ENCODE measurements around the gene NIM1K. TPM values are rescaled to one million over a fixed set of nuclear protein-coding genes. Genes with fewer than 3 reads are reported as not detected.

NIM1K gene
- total and polyA plus RNA-seq, 2 of the 13 experiments (the other 11 are each of a cell fraction or from before 2014, with no cell fraction given): 0.04 TPM; not detected in 1

DNA sequence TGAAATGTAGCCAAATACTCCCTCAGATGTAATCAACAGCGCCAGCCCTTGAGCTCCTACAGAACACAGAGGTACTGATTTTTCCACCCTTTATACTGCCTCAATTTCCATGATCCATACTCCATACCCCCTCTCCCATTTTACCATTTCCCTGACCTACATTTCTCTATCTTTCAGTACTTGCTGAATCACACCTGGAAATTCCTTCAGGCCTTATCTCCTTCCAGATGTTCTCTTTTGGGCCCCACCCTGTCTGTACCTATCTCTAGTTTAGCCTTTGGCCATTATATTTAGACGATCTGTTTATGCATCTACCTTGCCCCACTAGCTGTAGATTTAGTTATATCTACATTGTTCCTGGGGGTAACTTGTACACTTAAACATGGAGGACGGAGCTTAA is 5.5 kb downstream of the NIM1K start:
- no peak for ATAC-seq
- CTCF ChIA-PET (ENCODE audit: low intra/inter-chr PET ratio, low total read pairs): no interaction called here
- H3K4me2 ChIP-seq (ENCODE audit: low read depth, low read length): no peak overlapping the region
- TF ChIP-seq ARNTL (CRISPR knock-in tag; IDR thresholded peaks at IDR 0.05) (no peak), TEF (CRISPR knock-in tag; IDR thresholded peaks at IDR 0.05) (no peak), TOPORS (CRISPR knock-in tag; IDR thresholded peaks at IDR 0.05) (no peak), MYC (CRISPR knock-in tag; IDR thresholded peaks at IDR 0.05; ENCODE audit: borderline replicate concordance) (no peak), SMC3 (IDR thresholded peaks at IDR 0.05; ENCODE audit: low read length) (no peak), ZNF484 (CRISPR knock-in tag; IDR thresholded peaks at IDR 0.05; ENCODE audit: borderline replicate concordance, low read depth) (no peak), KDM4B (CRISPR knock-in tag; IDR thresholded peaks at IDR 0.05) (no peak), ZNF317 (CRISPR knock-in tag; IDR thresholded peaks at IDR 0.05) (no peak), ZSCAN21 (CRISPR knock-in tag; IDR thresholded peaks at IDR 0.05; ENCODE audit: borderline replicate concordance) (no peak), HES4 (CRISPR knock-in tag; IDR thresholded peaks at IDR 0.05; ENCODE audit: borderline replicate concordance) (no peak), PHF8 (CRISPR knock-in tag; IDR thresholded peaks at IDR 0.05) (no peak)
- TF ChIP-seq, protein P1, sequence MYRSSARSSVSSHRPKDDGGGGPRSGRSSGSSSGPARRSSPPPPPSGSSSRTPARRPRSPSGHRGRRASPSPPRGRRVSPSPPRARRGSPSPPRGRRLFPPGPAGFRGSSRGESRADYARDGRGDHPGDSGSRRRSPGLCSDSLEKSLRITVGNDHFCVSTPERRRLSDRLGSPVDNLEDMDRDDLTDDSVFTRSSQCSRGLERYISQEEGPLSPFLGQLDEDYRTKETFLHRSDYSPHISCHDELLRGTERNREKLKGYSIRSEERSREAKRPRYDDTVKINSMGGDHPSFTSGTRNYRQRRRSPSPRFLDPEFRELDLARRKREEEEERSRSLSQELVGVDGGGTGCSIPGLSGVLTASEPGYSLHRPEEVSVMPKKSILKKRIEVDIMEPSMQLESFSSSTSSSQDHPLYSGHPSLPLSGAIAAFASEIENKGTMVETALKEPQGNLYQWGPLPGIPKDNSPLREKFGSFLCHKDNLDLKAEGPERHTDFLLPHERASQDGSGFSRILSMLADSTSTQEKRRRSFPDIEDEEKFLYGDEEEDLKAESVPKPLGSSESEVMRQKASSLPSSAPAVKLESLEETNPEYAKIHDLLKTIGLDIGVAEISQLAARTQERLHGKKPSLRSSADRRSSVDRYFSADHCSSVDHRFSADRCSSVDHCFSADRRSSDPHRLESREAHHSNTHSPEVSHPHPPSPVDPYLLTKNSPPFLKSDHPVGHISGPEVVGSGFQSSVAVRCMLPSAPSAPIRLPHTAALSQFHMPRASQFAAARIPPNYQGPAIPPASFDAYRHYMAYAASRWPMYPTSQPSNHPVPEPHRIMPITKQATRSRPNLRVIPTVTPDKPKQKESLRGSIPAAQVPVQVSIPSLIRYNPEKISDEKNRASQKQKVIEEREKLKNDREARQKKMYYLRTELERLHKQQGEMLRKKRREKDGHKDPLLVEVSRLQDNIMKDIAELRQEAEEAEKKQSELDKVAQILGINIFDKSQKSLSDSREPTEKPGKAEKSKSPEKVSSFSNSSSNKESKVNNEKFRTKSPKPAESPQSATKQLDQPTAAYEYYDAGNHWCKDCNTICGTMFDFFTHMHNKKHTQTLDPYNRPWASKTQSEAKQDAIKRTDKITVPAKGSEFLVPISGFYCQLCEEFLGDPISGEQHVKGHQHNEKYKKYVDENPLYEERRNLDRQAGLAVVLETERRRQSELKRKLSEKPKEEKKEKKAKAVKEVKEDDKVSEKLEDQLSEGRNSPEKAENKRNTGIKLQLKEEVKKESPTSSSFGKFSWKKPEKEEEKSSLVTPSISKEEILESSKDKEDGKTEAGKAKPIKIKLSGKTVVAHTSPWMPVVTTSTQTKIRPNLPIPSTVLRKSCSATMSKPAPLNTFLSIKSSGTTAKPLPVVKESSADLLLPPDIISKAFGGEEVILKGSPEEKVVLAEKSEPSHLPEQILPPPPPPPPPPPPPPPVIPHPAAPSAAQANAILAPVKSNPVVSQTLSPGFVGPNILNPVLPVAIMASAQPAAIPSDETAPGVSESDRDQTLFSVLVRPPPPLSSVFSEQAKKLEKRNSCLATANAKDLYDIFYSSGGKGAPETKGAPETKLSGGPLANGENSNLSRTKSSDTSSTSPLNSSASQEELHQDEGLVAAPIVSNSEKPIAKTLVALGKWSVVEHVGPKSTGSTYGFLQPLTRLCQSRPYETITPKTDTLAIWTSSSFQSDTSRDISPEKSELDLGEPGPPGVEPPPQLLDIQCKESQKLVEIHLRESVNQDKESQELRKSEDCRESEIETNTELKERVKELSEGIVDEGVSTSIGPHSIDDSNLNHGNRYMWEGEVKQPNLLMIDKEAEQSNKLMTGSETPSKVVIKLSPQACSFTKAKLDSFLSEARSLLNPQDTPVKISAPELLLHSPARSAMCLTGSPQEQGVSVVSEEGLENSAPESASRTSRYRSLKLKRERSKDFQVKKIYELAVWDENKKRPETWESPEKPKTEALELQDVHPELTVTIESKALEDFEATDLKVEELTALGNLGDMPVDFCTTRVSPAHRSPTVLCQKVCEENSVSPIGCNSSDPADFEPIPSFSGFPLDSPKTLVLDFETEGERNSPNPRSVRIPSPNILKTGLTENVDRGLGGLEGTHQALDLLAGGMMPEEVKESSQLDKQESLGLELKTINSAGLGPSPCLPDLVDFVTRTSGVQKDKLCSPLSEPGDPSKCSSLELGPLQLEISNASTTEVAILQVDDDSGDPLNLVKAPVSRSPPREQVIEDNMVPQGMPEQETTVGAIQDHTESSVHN (CRISPR knock-in tag; IDR thresholded peaks at IDR 0.05): no peak
- TF ChIP-seq, protein P2, sequence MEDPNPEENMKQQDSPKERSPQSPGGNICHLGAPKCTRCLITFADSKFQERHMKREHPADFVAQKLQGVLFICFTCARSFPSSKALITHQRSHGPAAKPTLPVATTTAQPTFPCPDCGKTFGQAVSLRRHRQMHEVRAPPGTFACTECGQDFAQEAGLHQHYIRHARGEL (CRISPR knock-in tag; IDR thresholded peaks at IDR 0.05): no peak
- TF ChIP-seq, protein P3, sequence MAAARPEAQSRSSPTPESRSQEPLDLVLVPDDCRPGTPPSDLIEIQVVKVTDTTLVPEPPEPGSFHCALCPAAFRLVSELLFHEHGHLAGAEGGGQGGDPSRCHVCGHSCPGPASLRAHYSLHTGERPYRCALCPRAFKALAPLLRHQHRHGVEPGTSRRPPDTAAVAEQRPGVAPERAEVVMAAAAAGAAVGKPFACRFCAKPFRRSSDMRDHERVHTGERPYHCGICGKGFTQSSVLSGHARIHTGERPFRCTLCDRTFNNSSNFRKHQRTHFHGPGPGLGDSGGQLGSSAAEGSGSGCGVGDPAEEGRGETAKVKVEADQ (CRISPR knock-in tag; IDR thresholded peaks at IDR 0.05; ENCODE audit: borderline replicate concordance): no peak

More for the DNA sequence above, 5.5 kb downstream of the NIM1K start:
- POLR2A ChIA-PET: interaction anchor here (1.1 kb wide), 1 partner anchor 76 kb away, joined by 3 read pairs; no protein-coding TSS in a partner anchor
- H3K36me3 ChIP-seq (replicated peaks in 1 of 2; ENCODE audit: control insufficient read depth in 1 of 2, insufficient read depth in 2 of 2, low read length in 2 of 2): no peaks in the 10 kb centered on the region
- no peaks in the 10 kb centered on the region for H3K9me3 ChIP-seq (ENCODE audit: low read length)
- H3K27ac ChIP-seq (ENCODE audit: extremely low read length, insufficient read depth, low read length): no peak overlapping the region
- in situ Hi-C loops (cut with HindIII; ENCODE audit: extremely low pct_ligation_motif_present, low pct_unique_long_range_greater_than_20kb): no loop called here
- H2AFZ ChIP-seq (ENCODE audit: low read length): no peak overlapping the region
- no peak overlapping the region for H3K4me3 ChIP-seq (replicated peaks in 1 of 3; ENCODE audit: insufficient read depth in 1 of 3, low read depth in 2 of 3, low read length in 3 of 3)
- DNase-seq (ENCODE audit: low spot score) (no peak), FAIRE-seq (no peak)
- intact Hi-C loops (cut with micrococcal nuclease; ENCODE audit: unreplicated experiment): no loop called here
- 39% methylated on average over 3 of the region's 3 CpGs for WGBS (ENCODE audit: low lambda C conversion rate)
- no TSS peak for BruUV-seq (replicated peaks)
- H4K20me1 ChIP-seq (ENCODE audit: insufficient read depth, low read length): no peaks in the 10 kb centered on the region
- H3K4me1 ChIP-seq (ENCODE audit: insufficient read depth, low read length): peaks cover 15% of the 10 kb centered on the region
- H3K79me2 ChIP-seq (ENCODE audit: insufficient read depth, low read length): no peaks in the 10 kb centered on the region
- no peak overlapping the region for H3K9ac ChIP-seq (ENCODE audit: insufficient read depth, low read depth, low read length)
- H3K27me3 ChIP-seq (ENCODE audit: control insufficient read depth in 1 of 2, insufficient read depth in 2 of 2, low read length in 2 of 2): peaks cover 3 to 9% of the 10 kb centered on the region in 2 experiments; a peak in 1 of 5 replicates
